ENCODE data around the gene ASIC4.

Gene ASIC4

GRCh38 chr2:219524817-219525216 is 10.5 kb downstream of the ASIC4 start:
- peaks cover 11% of the 10 kb centered on the region for H3K4me1 Mint-ChIP-seq (ENCODE audit: low read depth)
- H3K36me3 Mint-ChIP-seq (ENCODE audit: low read depth), result no peaks in the 10 kb centered on the region
- H3K9me3 Mint-ChIP-seq, result no peaks in the 10 kb centered on the region
- peaks cover 90% of the 10 kb centered on the region for H3K27me3 Mint-ChIP-seq
- no peak for DNase-seq
- H3K4me3 Mint-ChIP-seq, result no peak overlapping the region
- H3K27ac Mint-ChIP-seq, result no peak overlapping the region

GRCh38 chr2:219525533-219526232 is 11.4 kb downstream of the ASIC4 start:
- Mint-ChIP-seq H3K27ac (no peak overlapping the region), H3K36me3 (ENCODE audit: low read depth) (no peaks in the 10 kb centered on the region), H3K4me3 (no peak overlapping the region), H3K9me3 (no peaks in the 10 kb centered on the region), H3K4me1 (ENCODE audit: low read depth) (peaks cover 11% of the 10 kb centered on the region), H3K27me3 (peaks cover 91% of the 10 kb centered on the region)
- DNase-seq, result no peak

- no peak for DNase-seq
- Mint-ChIP-seq H3K36me3 (ENCODE audit: low read depth) (no peaks in the 10 kb centered on the region), H3K27me3 (peaks cover 89% of the 10 kb centered on the region), H3K4me3 (no peak overlapping the region), H3K4me1 (ENCODE audit: low read depth) (peaks cover 10% of the 10 kb centered on the region), H3K27ac (no peak overlapping the region), H3K9me3 (no peaks in the 10 kb centered on the region)
Observed at GRCh38 chr2:219526320-219527075, 12.2 kb downstream of the ASIC4 start.

GRCh38 chr2:219527076-219527394 is 12.8 kb downstream of the ASIC4 start:
- H3K27ac Mint-ChIP-seq, result no peak overlapping the region

GRCh38 chr2:219527472-219527871 is 13.2 kb downstream of the ASIC4 start:
- H3K27ac Mint-ChIP-seq, result no peak overlapping the region
- H3K4me1 Mint-ChIP-seq (ENCODE audit: low read depth), result peaks cover 4% of the 10 kb centered on the region
- peaks cover 87% of the 10 kb centered on the region for H3K27me3 Mint-ChIP-seq
- no peaks in the 10 kb centered on the region for H3K9me3 Mint-ChIP-seq
- DNase-seq, result no peak
- H3K4me3 Mint-ChIP-seq, result no peak overlapping the region
- no peaks in the 10 kb centered on the region for H3K36me3 Mint-ChIP-seq (ENCODE audit: low read depth)

More at GRCh38 chr2:219527076-219527394, 12.8 kb downstream of the ASIC4 start:
- H3K4me3 Mint-ChIP-seq, result no peak overlapping the region
- no peak for DNase-seq
- peaks cover 87% of the 10 kb centered on the region for H3K27me3 Mint-ChIP-seq
- no peaks in the 10 kb centered on the region for H3K9me3 Mint-ChIP-seq
- H3K36me3 Mint-ChIP-seq (ENCODE audit: low read depth), result no peaks in the 10 kb centered on the region
- peaks cover 5% of the 10 kb centered on the region for H3K4me1 Mint-ChIP-seq (ENCODE audit: low read depth)

GRCh38 chr2:219530048-219530963 is 16.0 kb downstream of the ASIC4 start:
- Mint-ChIP-seq H3K27me3 (peaks cover 73% of the 10 kb centered on the region), H3K36me3 (ENCODE audit: low read depth) (no peaks in the 10 kb centered on the region), H3K4me1 (ENCODE audit: low read depth) (no peaks in the 10 kb centered on the region), H3K9me3 (no peaks in the 10 kb centered on the region), H3K4me3 (no peak overlapping the region), H3K27ac (no peak overlapping the region)
- peak; percentile 90 for DNase-seq

GRCh38 chr2:219531639-219532377 is 17.5 kb downstream of the ASIC4 start:
- no peak overlapping the region for H3K27ac Mint-ChIP-seq
- H3K4me1 Mint-ChIP-seq (ENCODE audit: low read depth), result no peaks in the 10 kb centered on the region
- H3K4me3 Mint-ChIP-seq, result no peak overlapping the region
- DNase-seq, result no peak
- H3K27me3 Mint-ChIP-seq, result peaks cover 61% of the 10 kb centered on the region
- no peaks in the 10 kb centered on the region for H3K9me3 Mint-ChIP-seq
- H3K36me3 Mint-ChIP-seq (ENCODE audit: low read depth), result no peaks in the 10 kb centered on the region

- H3K4me1 Mint-ChIP-seq (ENCODE audit: low read depth), result no peaks in the 10 kb centered on the region
- no peak overlapping the region for H3K4me3 Mint-ChIP-seq
- H3K36me3 Mint-ChIP-seq (ENCODE audit: low read depth), result no peaks in the 10 kb centered on the region
- H3K9me3 Mint-ChIP-seq, result no peaks in the 10 kb centered on the region
- H3K27ac Mint-ChIP-seq, result no peak overlapping the region
- H3K27me3 Mint-ChIP-seq, result peaks cover 56% of the 10 kb centered on the region
- DNase-seq, result no peak
Observed at GRCh38 chr2:219532378-219532649, 18.0 kb downstream of the ASIC4 start.

GRCh38 chr2:219533930-219534661 is 19.8 kb downstream of the ASIC4 start:
- DNase-seq, result no peak
- H3K36me3 Mint-ChIP-seq (ENCODE audit: low read depth), result peaks cover 7% of the 10 kb centered on the region
- no peaks in the 10 kb centered on the region for H3K4me1 Mint-ChIP-seq (ENCODE audit: low read depth)
- no peak overlapping the region for H3K27ac Mint-ChIP-seq
- H3K27me3 Mint-ChIP-seq, result peaks cover 39% of the 10 kb centered on the region
- no peaks in the 10 kb centered on the region for H3K9me3 Mint-ChIP-seq
- H3K4me3 Mint-ChIP-seq, result no peak overlapping the region

GRCh38 chr2:219536425-219536824 is 22.1 kb downstream of the ASIC4 start:
- peaks cover 17% of the 10 kb centered on the region for H3K27me3 Mint-ChIP-seq
- no peak for DNase-seq
- no peak overlapping the region for H3K4me3 Mint-ChIP-seq
- no peak overlapping the region for H3K27ac Mint-ChIP-seq
- H3K4me1 Mint-ChIP-seq (ENCODE audit: low read depth), result peaks cover 4% of the 10 kb centered on the region
- no peaks in the 10 kb centered on the region for H3K9me3 Mint-ChIP-seq
- H3K36me3 Mint-ChIP-seq (ENCODE audit: low read depth), result peaks cover 29% of the 10 kb centered on the region

GRCh38 chr2:219536967-219537366 is 22.7 kb downstream of the ASIC4 start:
- H3K36me3 Mint-ChIP-seq (ENCODE audit: low read depth), result peaks cover 32% of the 10 kb centered on the region
- no peaks in the 10 kb centered on the region for H3K9me3 Mint-ChIP-seq
- no peak overlapping the region for H3K4me3 Mint-ChIP-seq
- H3K27ac Mint-ChIP-seq, result no peak overlapping the region
- H3K27me3 Mint-ChIP-seq, result peaks cover 14% of the 10 kb centered on the region
- DNase-seq, result no peak
- H3K4me1 Mint-ChIP-seq (ENCODE audit: low read depth), result peaks cover 10% of the 10 kb centered on the region

- Mint-ChIP-seq H3K27me3 (peaks cover 7% of the 10 kb centered on the region), H3K4me1 (ENCODE audit: low read depth) (peaks cover 19% of the 10 kb centered on the region), H3K9me3 (no peaks in the 10 kb centered on the region), H3K36me3 (ENCODE audit: low read depth) (peaks cover 35% of the 10 kb centered on the region), H3K27ac (no peak overlapping the region), H3K4me3 (no peak overlapping the region)
- DNase-seq, result no peak
Observed at GRCh38 chr2:219537657-219538488, 23.6 kb downstream of the ASIC4 start.

- no peak for DNase-seq
- Mint-ChIP-seq H3K27me3 (peaks cover 4% of the 10 kb centered on the region), H3K4me3 (no peak overlapping the region), H3K27ac (no peak overlapping the region), H3K9me3 (no peaks in the 10 kb centered on the region), H3K36me3 (ENCODE audit: low read depth) (peaks cover 35% of the 10 kb centered on the region), H3K4me1 (ENCODE audit: low read depth) (peaks cover 19% of the 10 kb centered on the region)
Observed at GRCh38 chr2:219538504-219538951, 24.2 kb downstream of the ASIC4 start.

Measured in activated T-cell treated with anti-CD3 and anti-CD28 coated beads, Interleukin-2, amount 50 U/mL, for 24 hours (primary cell).